Ureter (tissue), 1 donor: Measurements from ENCODE around the gene TEAD1. TPM values are rescaled to one million over a fixed set of nuclear protein-coding genes. Genes with fewer than 3 reads are reported as not detected.

Experiments used
- DNase-seq: peaks from one replicate; pipeline ENCODE4 v3.0.0-alpha.2; 2020; ENCODE audit warnings: low spot score
- total RNA-seq: library from RNA; stranded (reverse); gene quantifications from one replicate; pipeline ENCODE4 v1.2.4, GENCODE V29; 2023
- donor health status: DM: yes; HTN: yes; CAD: no.

Gene TEAD1
- total RNA-seq, 1 donor from 2014 or later: 117 TPM

GRCh38 chr11:12809864-12810567, 135.8 kb downstream of the TEAD1 start:
- DNase-seq: no peak

GRCh38 chr11:12810568-12810894, 136.3 kb downstream of the TEAD1 start:
- no peak for DNase-seq

GRCh38 chr11:12811861-12812260, 137.6 kb downstream of the TEAD1 start:
- no peak for DNase-seq

- no peak for DNase-seq
Observed at GRCh38 chr11:12812849-12813248, 138.6 kb downstream of the TEAD1 start.

GRCh38 chr11:12813371-12814225, 139.4 kb downstream of the TEAD1 start:
- DNase-seq: peak; percentile 68

GRCh38 chr11:12815129-12815480, 140.9 kb downstream of the TEAD1 start:
- no peak for DNase-seq

- DNase-seq: no peak
Observed at GRCh38 chr11:12815931-12816494, 141.8 kb downstream of the TEAD1 start.

GRCh38 chr11:12817681-12818332, 143.6 kb downstream of the TEAD1 start:
- DNase-seq: no peak

- DNase-seq: no peak
Observed at GRCh38 chr11:12818333-12819015, 144.3 kb downstream of the TEAD1 start.

GRCh38 chr11:12822392-12823022, 148.3 kb downstream of the TEAD1 start:
- no peak for DNase-seq

GRCh38 chr11:12824281-12825041, 150.2 kb downstream of the TEAD1 start:
- DNase-seq: no peak

- DNase-seq: no peak
Observed at GRCh38 chr11:12826441-12826840, 152.2 kb downstream of the TEAD1 start.

GRCh38 chr11:12827369-12827768, 153.1 kb downstream of the TEAD1 start:
- no peak for DNase-seq

- DNase-seq: no peak
Observed at GRCh38 chr11:12827929-12828812, 153.9 kb downstream of the TEAD1 start.

- no peak for DNase-seq
Observed at GRCh38 chr11:12829131-12829530, 154.9 kb downstream of the TEAD1 start.

- no peak for DNase-seq
Observed at GRCh38 chr11:12829540-12830314, 155.5 kb downstream of the TEAD1 start.

- no peak for DNase-seq
Observed at GRCh38 chr11:12831471-12832202, 157.4 kb downstream of the TEAD1 start.
